NCI-H2081 treated with DMSO at 0.1 percent for 48 hours (cell line): ENCODE results near the gene NBEAL2.

Experiments
- DNase-seq: peaks from one replicate; lab custom pipeline; 2025; lab: John Stamatoyannopoulos, UW

The NBEAL2 gene

GRCh38 chr3:46946416-46946815, 33.0 kb upstream of the NBEAL2 start:
- DNase-seq: no peak

- DNase-seq: no peak
Measured at GRCh38 chr3:46946856-46947545, 32.5 kb upstream of the NBEAL2 start.

- no peak for DNase-seq
Measured at GRCh38 chr3:46947546-46947901, 31.9 kb upstream of the NBEAL2 start.

GRCh38 chr3:46947981-46948791, 31.3 kb upstream of the NBEAL2 start:
- no peak for DNase-seq

- no peak for DNase-seq
Measured at GRCh38 chr3:46948830-46949671, 30.4 kb upstream of the NBEAL2 start.

- no peak for DNase-seq
Measured at GRCh38 chr3:46950177-46950576, 29.3 kb upstream of the NBEAL2 start.

- DNase-seq: no peak
Measured at GRCh38 chr3:46950650-46951241, 28.7 kb upstream of the NBEAL2 start.

- DNase-seq: no peak
Measured at GRCh38 chr3:46952813-46953212, 26.7 kb upstream of the NBEAL2 start.

GRCh38 chr3:46953234-46954010, 26.0 kb upstream of the NBEAL2 start:
- no peak for DNase-seq

- DNase-seq: no peak
Measured at GRCh38 chr3:46954178-46954577, 25.3 kb upstream of the NBEAL2 start.

GRCh38 chr3:46955157-46955556, 24.3 kb upstream of the NBEAL2 start:
- DNase-seq: no peak

- no peak for DNase-seq
Measured at GRCh38 chr3:46955801-46956259, 23.6 kb upstream of the NBEAL2 start.

GRCh38 chr3:46957092-46957820, 22.2 kb upstream of the NBEAL2 start:
- DNase-seq: no peak

- no peak for DNase-seq
Measured at GRCh38 chr3:46958467-46959160, 20.9 kb upstream of the NBEAL2 start.

- DNase-seq: no peak
Measured at GRCh38 chr3:46959161-46959511, 20.3 kb upstream of the NBEAL2 start.

GRCh38 chr3:46960081-46960701, 19.3 kb upstream of the NBEAL2 start:
- no peak for DNase-seq

- no peak for DNase-seq
Measured at GRCh38 chr3:46960835-46961234, 18.6 kb upstream of the NBEAL2 start.

- no peak for DNase-seq
Measured at GRCh38 chr3:46962427-46962826, 17.0 kb upstream of the NBEAL2 start.

- no peak for DNase-seq
Measured at GRCh38 chr3:46962990-46963389, 16.5 kb upstream of the NBEAL2 start.
